SU-DHL-6 (cell line): ENCODE measurements around the gene CNPY4.

ENCODE experiments used
- EZH2phosphoT487 ChIP-seq: fragments of 200-600 bp; sonication (generic), shearing (Covaris generic); conservative IDR thresholded peaks from 2 replicates; pipeline ENCODE4 v1.6.1; 2018; ENCODE audit warnings: mild to moderate bottlenecking, antibody characterized with exemption, low read length, moderate library complexity, mixed read lengths
- TF ChIP-seq, protein P1 (sequence below): fragments of 200-600 bp; sonication (generic); IDR thresholded peaks from one replicate; pipeline ENCODE4 v1.5.1; 2017; ENCODE audit warnings: antibody characterized with exemption, mild to moderate bottlenecking, low read length, moderate library complexity; ENCODE audit not compliant: insufficient read depth, poor library complexity, severe bottlenecking

DNA sequence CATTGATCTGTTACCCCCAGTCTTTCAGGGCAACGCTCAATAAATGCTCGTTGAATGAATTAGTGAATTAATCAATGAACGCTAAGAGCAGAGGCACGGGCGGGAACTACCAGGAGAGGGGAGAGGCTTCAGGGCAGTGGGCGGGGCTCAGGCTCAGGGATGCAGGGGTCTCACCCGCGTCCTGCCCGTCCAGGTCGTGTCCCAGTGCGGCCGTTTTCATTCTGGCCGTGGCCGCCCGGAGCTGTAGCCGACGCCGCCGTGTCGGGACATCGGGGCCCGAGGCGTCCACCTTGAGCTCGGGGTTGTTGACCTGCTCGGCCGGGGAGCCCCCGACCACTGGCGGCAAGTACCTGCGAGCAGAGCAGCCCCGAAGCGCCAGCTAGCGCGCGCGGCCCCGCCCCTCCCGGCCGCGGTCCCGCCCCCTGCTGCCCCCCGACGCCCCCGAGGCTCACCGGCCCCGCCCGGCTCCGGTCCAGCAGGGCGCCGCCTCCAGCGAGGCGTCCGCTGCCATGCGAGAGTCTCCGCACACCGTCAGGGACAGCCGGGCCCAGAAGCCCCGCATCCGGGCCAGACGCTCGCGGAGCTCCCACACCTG lies 51.8 kb downstream of the CNPY4 start:
- TF ChIP-seq, protein P1, sequence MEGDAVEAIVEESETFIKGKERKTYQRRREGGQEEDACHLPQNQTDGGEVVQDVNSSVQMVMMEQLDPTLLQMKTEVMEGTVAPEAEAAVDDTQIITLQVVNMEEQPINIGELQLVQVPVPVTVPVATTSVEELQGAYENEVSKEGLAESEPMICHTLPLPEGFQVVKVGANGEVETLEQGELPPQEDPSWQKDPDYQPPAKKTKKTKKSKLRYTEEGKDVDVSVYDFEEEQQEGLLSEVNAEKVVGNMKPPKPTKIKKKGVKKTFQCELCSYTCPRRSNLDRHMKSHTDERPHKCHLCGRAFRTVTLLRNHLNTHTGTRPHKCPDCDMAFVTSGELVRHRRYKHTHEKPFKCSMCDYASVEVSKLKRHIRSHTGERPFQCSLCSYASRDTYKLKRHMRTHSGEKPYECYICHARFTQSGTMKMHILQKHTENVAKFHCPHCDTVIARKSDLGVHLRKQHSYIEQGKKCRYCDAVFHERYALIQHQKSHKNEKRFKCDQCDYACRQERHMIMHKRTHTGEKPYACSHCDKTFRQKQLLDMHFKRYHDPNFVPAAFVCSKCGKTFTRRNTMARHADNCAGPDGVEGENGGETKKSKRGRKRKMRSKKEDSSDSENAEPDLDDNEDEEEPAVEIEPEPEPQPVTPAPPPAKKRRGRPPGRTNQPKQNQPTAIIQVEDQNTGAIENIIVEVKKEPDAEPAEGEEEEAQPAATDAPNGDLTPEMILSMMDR = no peak
- TF ChIP-seq EZH2phosphoT487 = no peak
